NCI-H748 (cell line): ENCODE results near the gene METAP1.
A peak's percentile ranks its signal among the peaks of the same experiment; 100 is the strongest.
"Not testable (repeated sequence)": the region's sequence is repeated elsewhere in the genome, so short reads cannot be mapped to it uniquely, and the experiment has no call there.

Experiments used
- DNase-seq: peaks from one replicate; lab custom pipeline; 2025; ENCODE audit not compliant: unreplicated experiment; lab: John Stamatoyannopoulos, UW

METAP1 gene

DNA sequence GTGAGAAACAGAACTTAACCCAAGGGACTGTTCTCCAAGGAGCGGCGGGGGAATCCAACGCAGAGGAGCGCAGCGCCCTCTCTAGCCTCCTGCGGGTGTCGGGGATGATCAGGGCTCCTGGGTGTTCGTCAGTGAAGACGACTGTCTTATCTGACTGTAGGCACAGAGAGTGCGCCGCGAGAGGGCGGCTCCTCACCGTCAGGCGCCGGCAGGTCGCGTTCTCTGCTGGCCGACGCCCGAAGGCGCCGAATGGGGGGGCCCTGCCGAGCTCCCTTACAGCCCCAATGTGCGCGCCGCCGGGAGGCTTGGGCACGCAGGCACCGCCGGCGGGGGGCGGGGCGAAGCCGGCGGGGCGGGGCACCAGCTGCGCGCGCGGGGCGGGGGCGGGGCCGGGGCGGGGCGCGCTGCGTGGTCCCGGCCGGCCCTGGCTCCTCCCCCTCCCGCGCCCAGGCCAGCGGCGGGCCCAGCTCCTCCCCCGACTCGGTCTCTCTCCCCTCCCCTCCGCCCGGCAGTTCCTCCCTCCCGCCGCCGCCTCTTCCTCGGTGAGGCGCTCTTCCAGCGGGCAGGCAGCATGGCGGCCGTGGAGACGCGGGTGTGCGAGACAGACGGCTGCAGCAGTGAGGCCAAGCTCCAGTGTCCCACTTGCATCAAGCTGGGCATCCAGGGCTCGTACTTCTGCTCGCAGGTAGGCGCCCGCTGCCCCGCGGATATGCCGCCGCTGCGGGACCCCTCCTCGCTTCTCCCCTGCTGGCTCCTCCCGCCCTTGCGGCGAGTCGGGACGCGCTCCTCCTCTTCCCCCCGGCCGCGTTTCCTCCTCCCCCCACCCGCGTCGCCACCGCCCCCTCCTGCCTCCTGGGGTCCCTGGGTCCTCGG lies at the start of gene METAP1:
METAP1 (plus strand) TSS at position 539 of the 873 bp plus-strand sequence; CDS start at position 572, 33 bp downstream.
- peak; percentile 94 for DNase-seq

DNA sequence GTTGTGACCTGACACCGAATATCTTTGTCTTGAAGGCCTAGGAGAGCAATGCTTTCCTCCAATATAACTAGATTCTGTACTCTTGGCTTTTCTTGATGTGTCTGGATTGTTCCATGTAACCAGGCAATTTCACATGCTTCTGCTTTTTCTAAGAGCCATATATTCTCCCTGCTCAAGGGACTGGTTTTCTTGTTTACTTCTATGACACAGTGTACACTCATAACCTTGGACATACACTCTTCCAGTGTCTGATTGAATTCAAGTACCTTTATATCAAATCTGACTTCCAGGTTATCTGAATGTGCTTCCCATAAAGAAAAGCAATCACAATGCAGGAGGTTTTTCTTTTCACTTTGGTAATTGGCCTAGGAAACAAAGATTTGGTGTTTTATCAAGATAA lies 49.2 kb upstream of the METAP1 start:
- no peak for DNase-seq

DNA sequence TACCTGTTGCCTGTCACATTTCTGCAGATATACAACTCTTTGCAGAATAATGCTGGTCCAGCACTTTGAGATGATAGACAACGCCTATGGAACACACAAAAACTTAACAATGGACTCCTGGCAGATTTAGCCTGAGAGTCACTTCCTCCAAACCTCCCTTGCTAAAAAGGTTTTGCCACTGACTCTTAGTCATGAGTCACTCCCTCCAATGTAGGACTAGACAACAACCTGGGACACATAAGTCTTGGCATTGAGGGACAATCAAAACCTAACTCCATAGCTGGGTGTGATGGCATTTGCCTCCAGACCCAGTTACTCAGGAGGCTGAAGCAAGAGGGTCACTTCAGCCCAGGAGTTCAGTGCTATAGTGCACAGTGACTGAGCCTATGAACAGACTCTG lies 44.6 kb upstream of the METAP1 start:
- DNase-seq, result no peak

DNA sequence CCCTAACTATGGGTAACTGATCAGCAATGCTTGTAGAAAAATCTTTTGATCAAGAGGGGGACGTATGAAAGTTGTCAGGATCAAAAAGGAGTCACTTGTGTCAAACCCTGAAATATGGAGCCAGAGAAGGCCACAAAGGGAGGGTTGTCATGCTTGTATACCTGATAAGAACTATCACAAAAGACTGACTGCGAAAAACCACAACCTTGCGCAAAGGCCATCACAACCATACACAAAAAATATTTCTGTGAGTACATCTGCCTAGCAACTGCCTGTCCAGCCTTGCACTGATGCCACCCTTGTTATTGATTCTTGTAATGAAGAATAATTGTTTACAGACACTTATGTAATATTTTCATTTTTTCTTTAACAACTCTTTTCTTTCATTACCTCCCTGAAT lies 43.8 kb upstream of the METAP1 start:
- no peak for DNase-seq

DNA sequence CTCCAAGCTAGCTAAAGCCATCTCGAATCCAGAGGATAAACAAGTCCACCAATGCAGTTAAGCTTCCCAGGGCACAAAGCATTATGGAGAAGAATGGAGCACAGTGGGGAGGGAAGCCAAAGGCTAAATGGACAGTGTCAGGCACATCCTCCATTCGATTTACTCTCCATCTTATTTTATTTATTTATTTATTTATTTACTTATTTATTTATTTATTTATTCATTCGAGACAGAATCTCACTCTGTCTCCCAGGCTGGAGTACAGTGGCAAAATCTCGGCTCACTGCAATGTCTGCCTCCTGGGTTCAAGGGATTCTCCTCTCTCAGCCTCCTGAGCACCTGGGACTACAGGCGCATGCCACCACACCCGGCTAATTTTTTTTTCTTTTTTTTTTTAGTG lies 40.3 kb upstream of the METAP1 start:
- no peak for DNase-seq

DNA sequence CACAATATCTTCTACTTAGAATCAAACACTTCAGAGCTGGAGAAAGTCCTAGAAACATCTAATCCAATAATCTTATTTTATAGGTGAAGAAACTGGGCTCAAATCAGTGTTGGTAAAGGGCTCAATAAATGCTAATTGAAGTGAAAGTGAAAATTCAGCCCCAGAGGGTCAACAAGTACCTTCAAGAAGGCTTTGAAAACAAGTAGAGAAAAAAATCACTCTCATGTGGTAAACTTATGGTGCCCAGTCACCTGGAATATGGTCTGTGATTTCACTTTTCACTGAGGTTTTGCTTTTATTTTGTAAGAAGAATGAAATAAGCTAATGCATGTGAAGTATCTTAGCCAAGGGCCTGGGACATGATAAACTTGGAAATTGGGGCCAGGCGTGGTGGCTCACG lies 37.5 kb upstream of the METAP1 start:
- no peak for DNase-seq

DNA sequence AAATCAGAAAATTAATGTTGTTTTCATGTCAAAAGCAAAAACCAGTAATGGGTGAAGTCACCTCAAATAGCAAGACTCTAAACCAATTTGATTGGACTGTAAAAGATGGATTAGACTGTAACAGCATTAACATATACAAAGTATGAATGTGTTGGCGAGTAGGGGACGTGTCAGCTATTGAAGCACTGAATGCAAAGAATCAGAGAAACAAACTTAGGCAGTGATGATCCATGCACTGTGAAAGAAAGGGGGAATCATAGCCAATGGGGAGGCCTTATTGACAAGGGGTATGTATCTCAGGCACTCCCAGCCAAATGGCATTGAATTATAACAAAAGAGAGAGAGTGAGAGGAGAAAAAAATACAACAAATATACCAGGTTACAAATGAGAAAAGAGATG lies 36.1 kb upstream of the METAP1 start:
- DNase-seq, result no peak

DNA sequence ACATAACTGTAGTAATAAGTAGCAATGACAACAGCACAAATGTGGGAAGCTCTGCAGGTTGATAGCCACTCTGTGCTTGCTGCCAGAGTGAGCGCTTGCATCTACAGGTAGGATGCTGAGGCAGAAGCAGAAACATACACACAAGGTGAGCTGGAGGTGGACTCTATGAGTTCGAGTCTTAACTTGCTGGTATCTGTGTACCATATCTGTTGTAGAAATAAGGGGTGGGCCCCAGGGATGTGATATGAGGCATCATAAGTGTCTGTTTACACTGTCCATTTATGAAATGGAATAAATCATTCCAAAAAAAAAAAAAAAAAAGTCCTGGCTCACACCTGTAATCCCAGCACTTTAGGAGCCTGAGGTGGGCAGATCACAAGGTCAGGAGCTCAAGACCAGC lies 33.8 kb upstream of the METAP1 start:
- DNase-seq, result no peak

DNA sequence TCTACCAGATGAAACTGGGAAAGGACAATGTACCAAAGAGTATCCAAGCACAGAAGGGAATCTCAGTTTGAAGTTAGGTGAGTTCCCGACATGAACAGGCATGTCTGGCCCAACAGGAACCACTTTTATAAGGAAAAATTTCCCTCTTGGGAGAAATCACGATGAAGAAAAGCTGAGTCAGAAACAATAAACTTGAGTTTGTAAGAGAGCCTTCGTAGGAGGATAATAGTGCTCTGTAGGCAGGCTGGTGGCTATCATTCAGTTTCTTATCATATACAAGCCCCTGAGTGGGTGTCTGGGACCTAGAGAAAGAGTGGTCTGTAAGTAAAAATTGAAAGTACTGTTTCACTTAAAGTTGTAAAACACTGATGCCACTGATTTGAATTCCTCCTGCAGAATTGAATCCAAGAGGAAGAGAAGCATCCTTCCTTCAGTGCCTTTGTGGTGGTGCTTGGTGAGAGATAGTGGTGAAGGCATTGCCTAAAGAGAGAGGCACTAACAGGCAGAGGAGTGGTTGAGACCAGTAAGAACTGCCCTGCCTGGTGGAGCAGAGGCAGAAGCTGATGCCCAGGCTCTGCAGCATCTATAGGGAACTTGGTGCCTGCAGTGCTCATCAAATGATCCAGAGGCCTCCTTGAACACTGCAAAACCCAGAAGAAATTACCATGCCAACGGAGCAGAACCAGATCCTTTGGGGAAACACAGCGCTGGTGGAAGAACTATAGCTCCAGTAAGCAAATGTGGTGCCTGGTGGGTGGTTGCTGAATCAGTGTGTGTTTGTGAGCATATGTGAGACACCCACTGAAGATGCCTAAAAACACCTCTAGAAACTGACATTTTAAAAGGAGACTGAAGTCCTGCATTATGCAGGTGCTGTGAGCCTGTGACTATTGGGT lies 31.7 kb upstream of the METAP1 start:
- DNase-seq, result no peak

DNA sequence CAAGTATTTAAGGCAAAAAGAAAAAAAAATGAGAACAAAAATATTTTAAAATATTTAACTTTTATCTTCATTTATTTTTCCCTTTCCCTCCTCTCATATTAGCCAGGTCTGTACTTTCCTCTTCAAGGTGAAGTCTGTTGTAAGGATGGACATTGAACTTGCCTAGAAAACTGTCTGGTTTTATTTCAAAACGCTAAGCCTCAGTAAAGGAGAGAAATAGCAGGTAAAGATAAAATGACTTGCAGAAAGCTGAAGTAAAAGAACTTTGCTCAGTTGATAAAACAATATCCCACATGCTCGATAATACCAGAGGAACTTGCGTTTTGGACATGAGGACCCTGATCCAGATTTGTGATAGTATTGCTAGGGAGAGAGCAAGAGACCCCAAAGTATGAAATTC lies 28.6 kb upstream of the METAP1 start:
- no peak for DNase-seq

DNA sequence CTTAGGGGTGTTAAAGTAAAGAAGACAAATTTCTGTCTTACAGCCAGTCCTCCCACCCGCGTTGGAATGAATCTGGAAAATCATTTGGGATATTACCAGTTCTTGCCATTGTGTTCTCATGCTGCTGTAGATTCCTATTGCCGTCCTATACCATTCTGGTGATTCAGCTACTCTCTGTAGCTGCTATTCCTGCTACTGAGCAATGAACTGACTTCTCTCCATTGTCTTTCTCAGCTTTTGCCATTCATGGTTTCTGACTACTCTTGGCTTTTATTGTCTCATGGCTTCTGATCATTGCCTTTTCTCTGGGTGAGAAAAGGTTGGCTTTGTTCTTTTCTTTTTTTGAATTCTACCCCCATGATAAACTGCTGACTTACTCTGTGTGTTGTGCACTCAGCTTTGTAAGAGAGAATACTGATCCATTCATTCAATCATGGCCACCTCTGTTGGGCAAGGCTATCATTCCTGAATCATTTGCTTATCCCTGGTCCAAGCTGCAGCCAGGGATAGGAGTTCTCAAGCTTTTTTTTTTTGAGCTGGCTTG lies 27.7 kb upstream of the METAP1 start:
- DNase-seq, result no peak

DNA sequence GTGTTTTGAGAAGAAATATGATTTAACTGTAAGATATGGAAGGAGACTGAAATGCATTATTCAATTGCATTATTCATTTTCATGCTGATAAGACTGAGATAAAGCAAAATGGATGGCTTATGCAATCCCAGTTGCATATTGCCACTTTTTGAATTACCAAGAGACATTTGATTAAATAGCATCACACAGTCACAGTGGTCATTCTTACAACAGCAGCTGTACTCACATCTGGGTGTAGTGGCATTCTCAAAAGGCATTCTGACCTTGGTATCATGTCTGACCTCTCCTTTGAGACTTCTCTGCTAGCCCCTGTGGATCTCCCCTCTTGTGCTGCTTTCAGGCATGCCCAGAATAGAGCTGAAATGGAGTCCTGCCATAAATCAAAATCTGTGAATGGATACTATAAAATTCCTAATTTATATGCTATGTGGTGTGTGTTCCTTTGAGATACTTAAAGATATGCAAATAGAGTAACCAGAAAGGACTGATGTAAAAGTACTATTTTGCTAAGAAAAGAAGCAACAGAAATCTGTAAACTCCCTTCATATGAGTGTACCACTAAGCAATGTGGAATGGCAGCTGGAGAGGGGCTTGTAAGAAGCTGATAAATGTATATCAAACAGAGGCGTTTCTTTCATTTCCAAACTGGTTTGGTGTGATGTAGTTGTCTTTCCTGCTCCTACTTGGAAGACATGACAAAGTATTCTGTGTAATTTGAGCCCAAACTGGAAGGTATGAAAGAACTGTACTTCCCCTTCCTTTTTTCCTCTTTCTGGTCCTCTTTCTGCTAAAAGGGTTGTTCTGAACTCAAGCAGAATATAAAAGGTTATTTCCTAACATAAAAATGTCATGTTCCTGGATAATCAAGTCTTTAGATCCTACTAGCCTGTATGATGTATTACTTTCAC lies 25.4 kb upstream of the METAP1 start:
- DNase-seq, result no peak

DNA sequence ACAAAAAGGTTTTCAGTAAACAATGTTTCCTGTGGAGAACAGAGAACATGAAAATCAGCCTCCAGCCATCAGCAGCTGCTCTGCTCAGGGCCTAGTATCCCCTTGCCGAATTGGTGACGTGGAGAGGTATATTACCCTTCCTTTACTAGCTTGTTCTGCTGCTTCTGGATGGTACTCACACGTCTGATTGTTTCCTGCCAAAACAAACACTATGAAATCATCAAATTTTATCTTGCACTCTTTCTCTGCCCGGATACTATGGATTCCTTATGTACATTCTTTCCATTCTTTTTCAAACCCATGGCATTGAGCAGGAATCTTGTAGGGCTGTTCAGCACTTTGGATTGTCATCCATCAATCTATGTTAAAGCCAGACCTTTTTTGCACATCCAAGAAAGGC lies 18.8 kb upstream of the METAP1 start:
- no peak for DNase-seq

DNA sequence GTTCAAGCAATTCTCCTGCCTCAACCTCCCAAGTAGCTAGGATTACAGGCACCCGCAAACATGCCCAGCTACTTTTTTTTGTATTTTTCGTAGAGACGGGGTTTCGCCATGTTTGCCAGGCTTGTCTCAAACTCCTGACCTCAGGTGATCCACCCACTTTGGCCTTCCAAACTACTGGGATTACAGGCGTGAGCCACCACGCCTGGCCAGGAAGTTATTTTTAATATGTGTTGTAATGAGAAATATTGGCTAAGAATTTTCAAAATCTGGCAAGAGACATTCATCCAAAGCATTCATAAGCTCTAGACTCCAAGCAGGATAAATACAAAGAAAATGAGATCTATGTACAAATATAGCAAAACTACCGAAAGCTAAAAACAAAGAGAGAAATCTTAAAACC lies 18.0 kb upstream of the METAP1 start:
- DNase-seq, result no peak

DNA sequence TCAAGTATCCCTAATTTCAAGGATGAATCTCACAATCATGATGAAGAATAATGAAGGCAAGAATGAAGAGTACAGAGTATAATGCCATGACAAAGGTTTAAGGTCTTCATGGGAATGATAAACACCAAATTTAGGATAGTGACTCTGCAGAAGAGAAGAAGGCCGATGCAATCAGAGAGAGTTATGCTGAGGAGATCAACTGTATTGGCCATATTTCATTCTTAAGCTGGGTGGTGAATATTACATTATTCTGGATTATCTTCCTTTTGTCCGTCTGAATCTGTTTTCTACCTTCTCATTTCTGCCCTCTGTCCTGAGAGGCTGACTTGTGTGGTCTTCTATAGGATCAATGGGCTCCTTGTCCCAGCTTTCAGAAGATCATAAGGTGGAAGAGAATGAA lies 7.8 kb upstream of the METAP1 start:
- DNase-seq, result no peak

DNA sequence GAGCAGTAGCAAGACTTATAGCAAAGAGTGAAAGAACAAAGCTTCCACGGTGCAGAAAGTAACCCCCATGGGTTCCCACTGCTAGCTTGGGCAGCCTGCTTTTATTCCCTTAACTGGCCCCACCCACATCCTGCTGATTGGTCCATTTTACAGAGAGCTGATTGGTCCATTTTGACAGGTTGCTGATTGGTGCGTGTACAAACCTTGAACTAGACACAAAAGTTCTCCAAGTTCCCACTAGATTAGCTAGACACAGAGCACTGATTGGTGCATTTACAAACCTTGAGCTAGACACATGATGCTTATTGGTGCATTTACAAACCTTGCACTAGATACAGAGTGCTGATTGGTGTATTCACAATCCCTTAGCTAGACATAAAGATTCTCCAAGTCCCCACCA lies 2.7 kb upstream of the METAP1 start:
- not testable (repeated sequence) for DNase-seq

DNA sequence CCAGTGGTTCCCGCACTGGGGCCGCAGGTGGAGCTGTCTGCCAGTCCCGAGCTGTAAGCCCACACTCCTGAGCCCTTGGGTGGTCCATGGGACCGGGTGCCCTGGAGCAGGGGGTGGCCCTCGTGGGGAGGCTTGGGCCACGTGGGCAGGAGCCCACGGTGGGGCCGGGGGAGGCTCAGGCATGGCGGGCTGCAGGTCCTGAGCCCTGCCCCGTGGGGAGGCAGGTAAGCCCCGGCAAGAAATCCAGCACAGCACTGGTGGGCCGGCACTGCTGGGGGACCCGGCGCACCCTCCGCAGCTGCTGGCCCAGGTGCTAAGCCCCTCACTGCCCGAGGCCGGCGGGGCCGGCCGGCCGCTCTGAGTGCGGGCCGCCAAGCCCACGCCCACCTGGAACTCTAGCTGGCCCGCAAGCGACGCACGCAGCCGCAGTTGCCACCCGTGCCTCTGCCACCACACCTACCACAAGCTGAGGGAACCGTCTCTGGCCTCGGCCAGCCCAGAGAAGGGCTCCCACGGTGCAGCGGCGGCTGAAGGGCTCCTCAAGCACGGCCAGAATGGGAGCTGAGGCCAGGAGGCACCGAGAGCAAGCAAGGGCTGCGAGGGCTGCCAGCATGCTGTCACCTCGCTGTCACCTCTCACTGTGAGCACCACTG lies 2.0 kb upstream of the METAP1 start:
- no peak for DNase-seq

DNA sequence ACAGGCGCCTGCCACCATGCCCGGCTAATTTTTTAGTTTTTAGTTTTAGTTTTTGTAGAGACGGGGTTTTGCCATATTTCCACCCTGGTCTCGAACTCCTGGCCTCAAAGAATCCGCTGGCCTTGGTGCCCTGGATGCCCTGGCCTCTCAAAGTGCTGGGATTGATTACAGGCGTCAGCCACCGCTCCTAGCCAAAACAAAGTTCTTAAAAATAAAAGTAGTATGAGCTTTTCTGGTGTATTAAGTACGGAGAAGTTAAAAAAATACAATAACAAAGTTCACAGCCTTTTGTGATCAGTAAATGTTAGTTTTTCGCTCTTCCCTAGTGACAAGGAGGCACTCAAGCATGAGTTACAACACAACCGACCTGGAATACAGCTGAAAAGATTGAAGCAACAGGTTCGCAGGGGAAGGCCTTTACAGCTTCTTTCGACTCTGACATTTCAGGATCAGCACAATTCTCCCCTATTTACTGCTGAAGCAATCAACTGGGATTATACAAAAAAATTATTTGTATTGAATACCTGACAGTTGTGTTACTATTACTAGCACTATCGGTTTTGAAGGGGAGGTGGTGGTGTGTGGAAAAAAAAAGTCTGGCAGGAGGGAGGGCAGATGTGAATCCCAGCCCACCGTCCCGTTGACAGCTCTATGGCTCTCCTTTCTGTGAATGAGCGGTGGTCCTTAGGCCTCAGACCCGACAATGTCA lies 893 bp upstream of the METAP1 start:
- peak; percentile 26 for DNase-seq

DNA sequence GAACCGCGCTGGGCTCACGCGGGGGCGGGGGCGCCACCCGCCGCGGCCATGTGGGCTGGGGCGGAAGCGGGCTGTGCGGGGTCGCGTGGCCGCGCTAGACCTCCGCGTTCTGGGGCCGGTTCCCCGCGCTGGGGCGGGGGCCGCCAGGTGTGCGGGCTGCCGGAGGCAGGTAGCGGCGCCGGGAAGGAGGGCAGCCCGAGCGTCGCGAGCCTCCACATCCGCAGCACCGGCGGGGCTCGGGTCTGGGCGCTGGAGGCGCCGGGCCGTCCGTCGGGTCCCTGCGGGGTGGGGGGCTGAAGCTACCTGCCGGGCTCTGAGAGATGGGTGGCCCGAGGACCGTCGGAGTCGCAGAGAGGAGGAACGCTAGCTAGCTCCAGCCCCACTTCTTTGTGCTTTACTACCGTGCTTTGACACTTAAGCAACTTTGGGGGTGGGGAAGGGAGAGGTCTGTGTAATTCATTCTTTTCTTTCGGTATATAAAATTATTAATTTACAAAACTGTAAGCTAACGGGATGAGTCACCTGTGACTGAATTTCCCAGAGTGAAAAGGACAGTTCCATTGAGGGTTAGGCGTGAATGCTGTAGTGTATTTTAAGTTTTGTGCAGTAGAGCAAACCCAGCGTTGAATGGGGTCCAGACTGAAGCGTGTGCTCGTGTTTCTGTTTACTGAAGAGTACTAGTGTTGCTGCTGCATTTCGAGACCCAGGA lies 689 bp downstream of the METAP1 start:
- peak; percentile 67 for DNase-seq
